ENCODE measurements around the gene OXER1.

The OXER1 gene

DNA sequence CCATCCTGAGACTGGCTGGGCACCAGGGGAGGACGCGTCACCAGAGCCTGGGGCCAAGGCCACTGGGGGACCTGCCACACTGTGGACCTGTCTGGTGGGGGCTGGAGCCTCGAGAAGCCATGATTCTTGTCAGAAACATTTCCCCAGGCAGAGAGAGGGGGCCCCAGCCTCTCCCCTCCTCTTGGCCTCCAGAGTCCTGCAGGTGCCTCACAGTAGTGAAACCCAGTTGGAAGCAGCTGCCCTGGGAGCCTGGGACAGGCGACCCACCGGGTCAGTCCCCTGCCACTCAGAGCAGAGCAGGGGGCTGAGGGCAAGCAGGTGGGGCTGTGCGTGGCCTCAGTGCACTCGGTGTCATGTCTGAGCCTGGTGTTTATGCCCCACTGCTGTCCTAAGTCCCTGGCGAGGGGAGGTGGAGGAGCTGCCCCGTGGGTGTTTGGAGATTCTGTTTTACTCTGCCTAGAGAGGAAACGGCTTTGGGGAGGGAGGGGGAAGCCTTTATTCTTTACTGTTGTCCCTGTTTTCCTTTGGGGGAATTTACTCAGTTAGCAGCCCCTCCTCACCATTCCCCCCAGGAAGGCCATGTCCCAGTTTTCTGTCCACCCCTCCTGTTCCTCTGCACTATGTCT lies 7.7 kb downstream of the OXER1 start:
- Histone ChIP-seq H3K36me3 (ENCODE audit: insufficient read depth, low read length) (no peaks in the 10 kb centered on the region), H3K4me1 (ENCODE audit: insufficient read depth, low read length) (no peaks in the 10 kb centered on the region), H3K9ac (ENCODE audit: low read depth, low read length) (no peak overlapping the region), H3K9me3 (ENCODE audit: control insufficient read depth, insufficient read depth, low read length) (no peaks in the 10 kb centered on the region)

DNA sequence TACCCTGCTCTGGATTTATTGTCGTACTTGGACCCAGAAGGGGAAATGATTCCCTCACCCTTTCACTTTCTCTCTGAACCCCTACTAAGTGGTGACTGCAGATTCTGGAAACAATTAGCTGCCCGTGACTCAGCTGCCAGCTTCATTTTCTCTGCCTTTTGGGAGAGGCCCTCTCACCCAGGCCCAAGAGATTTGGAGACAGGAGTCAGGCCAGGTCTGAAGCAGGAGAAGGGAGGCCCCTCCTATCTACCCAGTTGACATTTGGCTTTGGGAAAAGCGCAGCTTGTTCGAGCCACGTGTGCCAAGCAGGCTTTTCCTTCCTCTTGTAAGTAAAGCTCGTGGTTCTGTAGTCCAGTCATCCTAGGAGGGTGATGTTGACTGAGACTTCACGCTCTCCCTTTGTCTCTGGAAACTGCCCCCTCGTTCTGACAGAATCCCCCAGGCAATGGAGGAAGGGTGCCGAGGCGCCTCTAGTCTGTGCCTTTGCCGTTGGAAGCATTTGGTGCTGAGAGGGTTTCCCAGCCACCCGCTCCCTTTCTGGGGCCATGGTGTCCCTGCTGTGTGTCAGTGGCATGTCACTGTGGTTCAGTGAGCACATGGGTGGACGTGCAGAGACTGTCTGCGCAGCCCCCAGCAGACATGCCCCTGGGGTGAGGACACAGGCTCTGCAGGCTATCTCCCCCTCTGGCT lies 8.6 kb downstream of the OXER1 start:
- Histone ChIP-seq H3K9ac (ENCODE audit: low read depth, low read length) (no peak overlapping the region), H3K4me1 (ENCODE audit: insufficient read depth, low read length) (no peaks in the 10 kb centered on the region), H3K9me3 (ENCODE audit: control insufficient read depth, insufficient read depth, low read length) (no peaks in the 10 kb centered on the region), H3K36me3 (ENCODE audit: insufficient read depth, low read length) (no peaks in the 10 kb centered on the region)

DNA sequence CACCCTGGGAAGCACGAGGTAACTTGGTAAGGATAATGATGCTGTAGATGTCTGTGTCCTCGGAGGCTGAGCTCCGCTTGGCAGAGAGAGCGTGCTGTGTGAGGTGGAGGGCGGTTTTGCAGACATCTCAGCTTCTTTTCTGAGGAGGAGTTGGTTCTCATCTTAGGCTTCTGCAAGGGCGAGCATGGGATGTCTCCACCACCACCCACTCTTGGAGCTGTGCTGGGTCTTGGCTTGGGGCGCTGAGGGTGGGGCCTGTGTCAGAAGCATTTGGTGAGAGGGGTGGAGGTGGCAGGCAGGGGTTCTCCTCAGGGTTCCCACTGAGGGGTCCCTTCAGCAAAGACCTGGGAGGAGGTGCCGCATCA lies 9.2 kb downstream of the OXER1 start:
- Histone ChIP-seq H3K9me3 (ENCODE audit: control insufficient read depth, insufficient read depth, low read length) (no peaks in the 10 kb centered on the region), H3K4me1 (ENCODE audit: insufficient read depth, low read length) (no peaks in the 10 kb centered on the region), H3K36me3 (ENCODE audit: insufficient read depth, low read length) (no peaks in the 10 kb centered on the region), H3K9ac (ENCODE audit: low read depth, low read length) (no peak overlapping the region)

DNA sequence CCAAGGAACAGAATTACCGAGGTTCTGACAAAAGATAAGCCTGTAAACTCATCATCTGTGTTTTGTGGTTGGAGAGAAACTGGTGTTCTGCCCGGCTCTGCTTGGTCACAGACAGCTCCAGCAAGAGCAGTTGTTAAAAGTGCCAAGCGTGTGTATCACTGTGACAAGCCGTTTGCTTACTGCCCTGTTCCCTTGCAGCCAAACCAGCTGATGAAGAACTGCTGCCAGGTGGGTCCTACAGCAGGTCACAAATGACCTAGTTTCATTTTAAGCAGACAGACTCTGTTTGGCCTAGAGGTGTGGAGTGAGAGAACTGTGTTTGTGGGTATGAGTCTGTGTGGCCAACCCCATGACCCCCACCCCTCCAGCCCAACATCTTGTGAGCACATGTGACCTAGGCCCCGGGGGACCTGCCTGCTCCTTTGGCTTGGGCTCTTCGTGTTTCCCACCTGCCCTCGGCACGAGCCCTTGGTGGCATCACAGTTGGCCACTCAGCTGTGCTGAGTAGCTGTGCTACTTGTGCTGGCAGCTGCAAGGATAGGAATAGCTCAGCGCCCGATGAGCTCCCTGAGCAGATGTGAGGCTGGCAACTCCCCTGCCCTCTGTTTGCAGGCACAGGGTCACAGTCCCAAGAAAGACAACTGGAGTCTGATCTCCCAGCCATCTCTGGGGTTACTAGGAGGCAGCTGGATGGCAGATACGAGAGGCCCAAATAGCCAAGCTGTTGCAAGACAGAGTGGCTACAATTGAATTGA lies 9.7 kb downstream of the OXER1 start:
- H3K9ac ChIP-seq (ENCODE audit: low read depth, low read length) = no peak overlapping the region
- no peaks in the 10 kb centered on the region for H3K4me1 ChIP-seq (ENCODE audit: insufficient read depth, low read length)
- H3K9me3 ChIP-seq (ENCODE audit: control insufficient read depth, insufficient read depth, low read length) = no peaks in the 10 kb centered on the region
- no peaks in the 10 kb centered on the region for H3K36me3 ChIP-seq (ENCODE audit: insufficient read depth, low read length)

DNA sequence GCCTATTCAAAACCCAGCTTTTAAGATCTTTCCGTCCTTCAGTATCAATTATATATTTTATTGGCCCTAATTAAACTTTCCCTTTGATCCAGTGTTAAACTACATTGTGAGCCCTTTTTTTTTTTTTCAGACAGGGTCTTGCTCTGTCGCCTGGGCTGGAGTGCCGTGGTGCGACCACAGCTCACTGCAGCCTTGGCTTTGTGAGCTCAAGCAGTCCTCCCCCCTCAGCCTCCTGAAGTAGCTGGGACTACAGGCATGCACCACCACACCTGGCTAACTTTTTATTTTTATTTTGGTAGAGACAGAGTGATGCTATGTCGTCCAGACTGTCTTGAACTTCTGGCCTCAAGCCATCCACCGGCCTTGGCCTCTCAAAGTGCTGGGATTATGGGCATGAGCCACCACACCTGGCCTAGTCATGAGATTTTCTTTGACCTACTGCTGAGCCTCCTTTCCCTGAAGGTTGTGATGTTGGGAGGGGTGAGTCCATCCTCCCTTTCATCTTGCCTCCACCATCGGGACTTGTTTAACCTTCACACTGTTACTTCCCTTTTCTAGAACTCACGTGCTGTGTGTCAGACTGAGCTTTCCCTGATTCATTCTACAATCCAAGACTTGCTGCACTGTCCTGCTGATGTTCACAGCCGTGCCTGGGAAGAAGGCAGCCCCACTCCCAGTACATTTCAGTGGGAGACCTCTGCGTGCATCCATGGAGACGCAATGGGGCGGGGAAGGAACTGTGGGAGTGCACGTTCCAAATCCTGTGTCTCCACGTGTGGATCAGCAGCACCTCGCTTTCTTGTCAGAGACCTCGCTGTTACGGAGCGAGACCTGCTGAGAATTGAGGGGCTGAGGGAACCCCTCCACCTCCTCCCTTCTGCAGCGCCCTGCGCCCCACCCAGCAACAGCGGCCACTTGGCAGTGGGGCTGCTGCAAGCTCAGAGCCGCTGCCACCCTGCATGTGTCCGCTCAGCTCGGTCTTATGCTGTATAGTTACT lies 10.8 kb downstream of the OXER1 start:
- no peak overlapping the region for H3K9ac ChIP-seq (ENCODE audit: low read depth, low read length)
- no peaks in the 10 kb centered on the region for H3K36me3 ChIP-seq (ENCODE audit: insufficient read depth, low read length)
- no peaks in the 10 kb centered on the region for H3K4me1 ChIP-seq (ENCODE audit: insufficient read depth, low read length)
- H3K9me3 ChIP-seq (ENCODE audit: control insufficient read depth, insufficient read depth, low read length) = no peaks in the 10 kb centered on the region

DNA sequence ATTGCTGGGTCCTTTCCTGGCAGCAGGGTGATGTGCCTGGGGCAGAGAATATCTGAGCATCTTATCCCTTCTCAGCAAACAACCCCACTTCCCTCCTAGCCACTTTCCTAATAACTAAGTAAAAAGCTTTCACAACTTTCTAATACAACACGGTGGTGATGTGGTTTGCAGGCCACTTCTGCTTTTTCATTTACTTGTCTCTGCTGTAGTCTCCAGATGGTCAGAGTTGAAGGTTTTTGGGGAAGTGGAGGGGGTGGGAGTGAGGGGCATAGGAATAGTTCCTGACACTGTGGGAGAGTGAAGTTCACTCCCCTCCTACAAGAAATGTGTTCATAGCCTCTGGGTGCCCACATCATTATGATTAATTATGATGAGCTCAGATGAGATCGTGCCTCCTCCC lies 11.6 kb downstream of the OXER1 start:
- Histone ChIP-seq H3K9me3 (ENCODE audit: control insufficient read depth, insufficient read depth, low read length) (no peaks in the 10 kb centered on the region), H3K4me1 (ENCODE audit: insufficient read depth, low read length) (no peaks in the 10 kb centered on the region), H3K36me3 (ENCODE audit: insufficient read depth, low read length) (no peaks in the 10 kb centered on the region), H3K9ac (ENCODE audit: low read depth, low read length) (no peak overlapping the region)

DNA sequence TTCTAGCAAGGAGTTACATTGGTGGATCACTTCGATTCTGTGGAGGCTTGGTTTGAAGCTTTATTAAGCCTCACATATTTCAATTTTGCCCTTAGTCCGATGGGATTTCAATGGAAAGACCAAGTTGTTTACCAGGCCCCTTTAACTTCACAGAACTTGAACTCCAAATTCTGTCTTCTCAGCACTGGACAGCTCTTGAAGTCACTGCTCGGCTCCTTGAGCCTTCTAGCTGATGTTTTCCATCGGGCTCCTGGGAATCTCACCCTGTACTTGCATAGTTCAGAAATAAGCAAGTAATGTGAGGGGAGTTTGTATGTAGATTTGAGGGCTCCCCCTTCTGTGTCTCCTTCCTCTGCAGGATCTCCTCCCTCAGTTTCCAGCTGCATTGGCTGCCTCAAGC lies 15.1 kb downstream of the OXER1 start:
- no peaks in the 10 kb centered on the region for H3K9me3 ChIP-seq (ENCODE audit: control insufficient read depth, insufficient read depth, low read length)
- no peaks in the 10 kb centered on the region for H3K4me1 ChIP-seq (ENCODE audit: insufficient read depth, low read length)
- no peaks in the 10 kb centered on the region for H3K36me3 ChIP-seq (ENCODE audit: insufficient read depth, low read length)
- H3K9ac ChIP-seq (ENCODE audit: low read depth, low read length) = no peak overlapping the region

DNA sequence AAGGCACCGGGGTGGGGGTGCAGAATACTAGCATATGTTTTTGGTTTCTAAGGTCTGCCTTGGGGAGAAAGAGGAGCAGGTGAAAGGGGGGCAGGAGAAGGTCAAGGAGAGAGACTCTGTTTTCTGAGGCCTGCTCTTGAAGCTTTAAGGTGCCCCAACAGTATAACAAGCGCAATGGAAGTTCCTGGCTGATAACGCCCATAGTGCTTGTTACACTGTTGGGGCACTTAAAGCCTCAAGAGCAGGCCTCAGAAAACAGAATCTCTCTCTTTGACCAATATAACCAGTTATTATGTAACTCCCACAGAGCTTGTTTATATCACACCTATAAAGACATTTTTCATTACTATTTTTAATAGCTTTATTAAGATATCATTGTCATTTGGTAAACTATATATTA lies 16.5 kb downstream of the OXER1 start:
- H3K9me3 ChIP-seq (ENCODE audit: control insufficient read depth, insufficient read depth, low read length) = no peaks in the 10 kb centered on the region
- H3K4me1 ChIP-seq (ENCODE audit: insufficient read depth, low read length) = no peaks in the 10 kb centered on the region
- no peak overlapping the region for H3K9ac ChIP-seq (ENCODE audit: low read depth, low read length)
- no peaks in the 10 kb centered on the region; the same call in 1 of the 2 replicates for H3K36me3 ChIP-seq (ENCODE audit: insufficient read depth, low read length)

DNA sequence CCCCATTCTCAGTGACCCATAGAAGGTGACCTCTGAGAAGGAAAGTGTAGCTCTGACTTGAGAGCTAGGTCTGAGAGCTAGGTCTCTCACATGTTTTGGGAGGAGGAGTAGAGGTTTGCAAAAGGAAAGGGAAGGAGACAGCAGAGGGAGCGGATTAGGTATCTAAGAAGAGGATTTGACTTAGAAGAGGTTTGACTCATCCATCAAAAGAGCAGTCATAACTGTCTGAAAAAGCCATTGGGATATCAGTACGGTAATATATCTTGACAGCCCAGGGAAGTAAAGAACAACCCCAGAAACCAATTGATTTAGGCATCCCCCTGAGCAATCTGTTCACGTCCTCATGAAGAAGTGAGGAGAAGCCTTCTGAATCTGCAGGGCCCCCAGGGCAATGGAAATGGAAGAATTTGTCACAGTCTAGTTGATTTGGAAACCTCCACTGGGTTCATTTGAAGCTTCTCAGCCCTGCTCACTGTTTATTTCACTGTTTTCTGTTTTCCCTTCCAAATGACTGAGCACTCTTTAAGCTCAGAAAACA lies 19.3 kb downstream of the OXER1 start:
- no peaks in the 10 kb centered on the region for H3K4me1 ChIP-seq (ENCODE audit: insufficient read depth, low read length)
- H3K9ac ChIP-seq (ENCODE audit: low read depth, low read length) = no peak overlapping the region
- H3K9me3 ChIP-seq (ENCODE audit: control insufficient read depth, insufficient read depth, low read length) = no peaks in the 10 kb centered on the region
- no peaks in the 10 kb centered on the region; the same call in 1 of the 2 replicates for H3K36me3 ChIP-seq (ENCODE audit: insufficient read depth, low read length)

DNA sequence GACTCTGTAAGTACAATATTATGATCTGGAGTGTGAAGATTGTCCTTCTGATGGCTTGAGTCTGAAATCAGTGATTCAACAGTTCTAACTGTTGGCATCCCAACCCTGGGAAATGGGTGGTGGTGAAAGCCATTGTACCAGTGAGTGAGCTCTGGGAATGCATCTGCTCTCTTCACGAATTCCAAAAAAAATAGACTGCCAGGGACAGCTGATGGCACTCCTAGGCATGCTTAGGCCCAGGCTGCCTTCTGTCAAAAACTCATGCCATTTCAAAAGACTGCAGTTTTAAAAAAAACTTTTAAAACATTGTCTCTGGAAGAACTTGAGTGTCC lies 20.3 kb downstream of the OXER1 start:
- Histone ChIP-seq H3K9ac (ENCODE audit: low read depth, low read length) (no peak overlapping the region), H3K36me3 (ENCODE audit: insufficient read depth, low read length) (no peaks in the 10 kb centered on the region; the same call in 1 of the 2 replicates), H3K9me3 (ENCODE audit: control insufficient read depth, insufficient read depth, low read length) (no peaks in the 10 kb centered on the region), H3K4me1 (ENCODE audit: insufficient read depth, low read length) (no peaks in the 10 kb centered on the region)

DNA sequence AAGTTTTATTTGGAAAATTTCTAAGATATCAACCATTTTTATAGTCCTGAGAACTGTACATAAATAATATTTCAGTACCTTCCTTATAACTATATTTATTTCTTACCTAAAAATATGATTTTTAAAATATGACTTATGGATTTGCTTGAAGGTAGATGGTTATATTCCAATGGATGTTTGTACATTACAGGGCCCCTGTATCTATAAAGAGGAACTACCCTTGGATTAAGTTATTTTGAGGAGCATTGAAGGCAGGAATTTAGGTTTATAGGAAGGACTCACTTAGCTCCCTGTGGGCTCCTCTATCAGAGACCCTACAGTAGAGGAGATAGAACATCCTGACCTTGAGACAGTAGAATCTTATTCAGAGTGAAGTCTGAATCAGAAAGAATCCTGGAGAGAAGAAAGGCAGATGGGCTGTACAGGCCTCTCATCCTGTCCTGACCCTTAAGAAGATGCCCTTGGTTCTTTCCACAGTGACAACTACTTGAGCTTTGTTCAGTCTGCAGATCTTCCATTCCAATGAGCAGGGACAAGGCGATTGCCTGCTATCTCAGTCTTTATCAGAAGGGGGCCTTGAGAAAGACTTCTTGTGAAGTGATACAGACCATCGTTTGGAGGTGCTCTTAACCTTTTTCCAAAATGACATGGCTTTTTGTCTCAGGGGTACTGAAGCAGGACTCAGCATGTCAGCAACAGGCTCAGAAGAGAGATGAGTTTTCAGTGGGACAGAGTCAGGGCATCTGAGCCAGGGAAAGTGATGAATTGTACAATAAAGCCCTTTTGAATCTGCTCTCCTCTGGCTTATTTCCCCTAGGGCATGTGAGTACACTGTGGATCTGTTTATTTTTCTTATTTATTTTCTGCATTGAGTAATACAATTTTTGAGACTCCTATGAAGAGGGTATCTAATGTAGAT lies 20.9 kb downstream of the OXER1 start:
- H3K9ac ChIP-seq (ENCODE audit: low read depth, low read length) = no peak overlapping the region
- H3K9me3 ChIP-seq (ENCODE audit: control insufficient read depth, insufficient read depth, low read length) = no peaks in the 10 kb centered on the region
- no peaks in the 10 kb centered on the region; the same call in 1 of the 2 replicates for H3K36me3 ChIP-seq (ENCODE audit: insufficient read depth, low read length)
- no peaks in the 10 kb centered on the region for H3K4me1 ChIP-seq (ENCODE audit: insufficient read depth, low read length)

DNA sequence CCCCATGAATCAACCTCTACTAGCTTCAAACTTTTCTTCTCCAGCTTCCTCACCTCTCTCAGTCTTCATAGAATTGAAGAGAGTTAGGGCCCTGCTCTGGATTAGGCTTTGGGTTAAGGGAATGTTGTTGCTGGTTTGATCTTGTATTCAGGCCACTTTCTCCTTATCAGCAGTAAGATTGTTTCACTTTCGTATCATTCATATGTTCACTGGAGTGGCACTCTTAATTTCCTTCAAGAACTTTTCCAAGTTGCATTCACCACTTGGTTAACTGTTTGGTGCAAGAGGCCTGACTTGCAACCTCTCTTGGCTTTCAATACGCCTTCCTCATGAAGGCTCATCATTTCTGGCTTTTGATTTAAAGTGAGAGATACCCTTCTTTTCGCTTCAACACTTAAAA lies 22.8 kb downstream of the OXER1 start:
- Histone ChIP-seq H3K9ac (ENCODE audit: low read depth, low read length) (no peak overlapping the region), H3K36me3 (ENCODE audit: insufficient read depth, low read length) (no peaks in the 10 kb centered on the region; the same call in 1 of the 2 replicates), H3K4me1 (ENCODE audit: insufficient read depth, low read length) (no peaks in the 10 kb centered on the region), H3K9me3 (ENCODE audit: control insufficient read depth, insufficient read depth, low read length) (no peaks in the 10 kb centered on the region)

DNA sequence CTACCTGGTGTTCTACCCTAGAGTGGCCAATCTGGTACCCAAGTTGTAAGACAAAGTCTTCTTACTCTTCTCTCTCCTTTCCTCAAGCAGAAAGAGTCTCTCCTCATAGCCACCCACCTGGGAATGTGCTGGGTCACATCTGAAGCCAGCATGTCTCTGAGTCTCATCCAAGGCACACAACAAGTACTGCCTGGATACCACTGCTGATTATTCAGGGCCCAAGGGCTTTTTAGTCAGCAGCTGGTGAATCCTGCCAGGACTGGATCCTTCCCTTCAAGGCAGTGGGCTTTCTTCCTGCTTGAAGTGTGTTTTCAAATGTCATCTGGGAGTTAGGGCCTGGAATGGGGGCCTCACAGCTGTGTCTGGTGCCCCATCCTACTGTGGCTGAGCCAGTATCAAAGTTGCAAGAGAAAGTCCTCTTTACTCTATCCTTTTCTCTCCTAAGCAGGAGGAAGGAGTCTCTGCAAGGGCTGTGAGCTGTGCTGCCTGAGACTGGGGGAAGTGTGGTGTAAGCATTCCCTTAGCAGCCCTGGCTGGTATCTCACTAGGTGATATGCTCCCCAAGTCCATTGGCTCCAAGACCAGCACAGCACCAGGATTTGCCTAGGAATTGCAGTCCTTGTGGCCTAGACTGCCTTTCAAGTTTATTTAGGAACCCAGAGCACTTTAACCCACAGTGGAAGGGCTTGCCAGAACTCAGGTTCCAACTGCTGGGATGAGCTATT lies 27.2 kb downstream of the OXER1 start:
- Histone ChIP-seq H3K9ac (ENCODE audit: low read depth, low read length) (no peak overlapping the region), H3K9me3 (ENCODE audit: control insufficient read depth, insufficient read depth, low read length) (no peaks in the 10 kb centered on the region), H3K4me1 (ENCODE audit: insufficient read depth, low read length) (no peaks in the 10 kb centered on the region), H3K36me3 (ENCODE audit: insufficient read depth, low read length) (no peaks in the 10 kb centered on the region)

All from ES-I3 (cell line).